Right renal cortex interstitium (tissue), 3 donors: ENCODE measurements around the gene UBE2H. TPM values are rescaled to one million over a fixed set of nuclear protein-coding genes. Genes with fewer than 3 reads are reported as not detected.
"Not testable (repeated sequence)": the region's sequence is repeated elsewhere in the genome, so short reads cannot be mapped to it uniquely, and the experiment has no call there.

Experiments
- DNase-seq, 3 donors: peaks; one replicate each; pipeline ENCODE4 v3.0.0-alpha.2; 2013; ENCODE audit warnings: low read depth in 3 of 3, low spot score in 2 of 3
- polyA plus RNA-seq, 3 donors: library from polyadenylated mRNA; unstranded; fragments of 120-200 nt; gene quantifications; one replicate each; pipeline ENCODE4 v1.2.1, GENCODE V29; 2013; ENCODE audit not compliant: insufficient read length in 3 of 3

The UBE2H gene
- 100 to 1,000 TPM; 121 to 128 (median 125) TPM for polyA plus RNA-seq

- peak; percentile 84 to 90 (median 89) for DNase-seq
These were observed at the start of gene UBE2H for GRCh38 chr7:129952653-129953560. Gene UBE2H (minus strand): TSS chr7:129952960. CDS start chr7:129952555, 405 bp downstream.

DNA sequence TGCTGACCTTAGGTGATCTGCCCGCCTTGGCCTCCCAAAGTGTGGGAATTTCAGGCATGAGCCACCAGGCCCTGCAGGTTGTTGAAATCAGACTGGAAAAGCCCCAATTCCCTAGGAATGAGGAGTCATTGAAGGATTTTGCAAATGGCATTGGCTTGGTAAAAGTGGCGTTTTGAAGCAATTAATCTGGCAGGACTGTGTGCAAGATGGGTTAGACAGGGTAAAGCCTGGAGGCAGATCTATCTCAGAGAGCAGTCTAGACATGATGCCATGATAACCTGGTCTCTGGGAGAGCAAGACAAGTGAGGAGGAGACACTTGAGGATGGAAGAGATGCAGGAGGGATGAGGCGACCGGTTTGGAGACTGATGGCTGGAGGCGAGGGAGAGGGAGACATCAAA lies 45.7 kb upstream of the UBE2H start:
- no peak for DNase-seq

DNA sequence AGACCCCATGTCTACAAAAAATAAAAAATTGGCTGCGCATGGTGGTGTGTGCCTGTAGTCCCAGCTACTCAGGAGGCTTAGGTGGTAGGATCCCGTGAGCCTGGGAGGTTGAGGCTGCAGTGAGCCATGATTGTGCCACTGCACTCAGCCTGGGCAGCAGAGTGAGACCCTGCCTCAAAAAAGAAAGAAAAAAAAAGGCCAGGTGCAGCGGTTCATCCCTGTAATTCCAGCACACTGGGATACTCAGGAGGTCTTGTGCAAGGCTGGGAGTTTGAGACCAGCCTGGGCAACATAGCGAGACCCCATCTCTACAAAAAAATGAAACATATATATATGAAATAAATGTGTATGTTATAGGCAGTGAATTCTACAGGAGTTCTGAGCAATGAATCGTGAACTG lies 44.5 kb upstream of the UBE2H start:
- DNase-seq = no peak

DNA sequence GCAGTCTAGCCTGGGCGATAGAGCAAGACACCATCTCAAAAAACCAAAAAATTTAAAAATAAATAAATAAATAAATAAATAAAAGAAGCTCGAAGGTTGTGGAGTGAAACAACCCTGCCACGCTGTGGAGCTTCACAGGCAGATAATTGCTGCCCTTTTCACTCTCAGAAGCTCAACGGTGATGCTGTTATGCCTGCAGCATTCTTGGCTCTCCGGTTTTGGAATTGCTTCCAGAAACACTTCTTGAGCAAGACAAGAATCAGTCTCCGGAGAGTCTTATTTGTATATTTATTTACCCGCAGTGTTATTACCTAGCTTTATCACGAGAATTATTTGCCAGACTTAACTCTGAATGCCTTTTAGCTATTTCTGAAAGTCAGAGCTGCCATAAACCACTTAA lies 40.5 kb upstream of the UBE2H start:
- no peak for DNase-seq

DNA sequence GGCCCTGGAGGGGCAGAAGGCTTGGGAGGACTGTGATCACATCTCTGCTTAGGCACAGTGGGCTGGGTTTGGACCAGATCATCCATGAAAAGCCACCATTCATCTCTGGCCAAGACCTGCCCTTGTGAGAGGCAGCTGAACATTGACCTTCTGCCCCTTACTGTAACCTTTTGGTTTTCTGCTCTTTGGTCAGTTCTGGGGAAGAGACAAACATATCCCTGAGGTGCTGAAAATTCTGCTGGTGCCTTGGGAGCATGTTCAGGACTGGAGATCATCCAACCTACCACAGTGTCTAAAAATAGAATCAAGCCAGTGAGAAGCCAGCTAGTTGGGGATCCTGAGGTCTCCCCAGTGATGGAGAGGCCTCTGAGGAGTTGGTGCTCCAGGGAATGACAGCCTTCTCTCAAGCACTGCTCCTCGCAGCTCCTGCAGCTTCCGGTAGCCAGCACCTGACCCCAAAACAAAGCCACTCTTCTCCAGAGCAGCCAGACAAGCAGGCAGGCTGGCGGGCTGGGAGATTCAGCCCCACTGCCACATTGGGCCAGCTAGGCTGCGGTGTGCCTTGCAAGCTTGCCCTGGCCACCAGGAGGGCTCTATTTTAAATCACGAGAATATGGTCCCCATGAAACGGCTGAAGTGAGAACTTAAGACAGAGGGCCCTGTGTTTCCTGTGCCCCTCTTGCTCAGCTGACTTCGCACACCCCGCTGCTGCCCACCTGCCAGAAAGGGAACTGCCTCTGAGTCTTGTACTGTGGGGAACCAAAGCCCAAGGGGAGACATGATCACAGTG lies 37.8 kb upstream of the UBE2H start:
- DNase-seq = no peak

DNA sequence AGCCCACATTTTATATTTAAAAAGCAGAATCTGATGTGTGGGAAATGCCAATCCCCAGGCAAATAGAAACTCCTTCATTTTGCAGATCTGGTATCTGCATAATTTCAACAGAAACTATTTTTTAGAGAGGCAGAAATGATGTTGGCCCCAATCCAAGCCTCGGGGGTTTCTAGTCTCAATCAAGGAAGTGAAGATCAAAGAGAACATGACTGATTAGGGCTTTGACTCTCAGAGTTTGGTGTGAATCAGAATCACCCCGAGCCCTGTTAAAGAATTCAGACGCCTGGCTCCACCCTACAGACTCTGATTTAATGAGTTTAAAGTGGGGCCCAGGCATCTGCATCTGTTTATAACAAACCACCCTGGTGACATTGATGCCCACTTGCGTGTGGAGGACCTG lies 36.7 kb upstream of the UBE2H start:
- no peak for DNase-seq

- no peak for DNase-seq
These were observed 33.8 kb upstream of the UBE2H start for GRCh38 chr7:129986600-129986999.

DNA sequence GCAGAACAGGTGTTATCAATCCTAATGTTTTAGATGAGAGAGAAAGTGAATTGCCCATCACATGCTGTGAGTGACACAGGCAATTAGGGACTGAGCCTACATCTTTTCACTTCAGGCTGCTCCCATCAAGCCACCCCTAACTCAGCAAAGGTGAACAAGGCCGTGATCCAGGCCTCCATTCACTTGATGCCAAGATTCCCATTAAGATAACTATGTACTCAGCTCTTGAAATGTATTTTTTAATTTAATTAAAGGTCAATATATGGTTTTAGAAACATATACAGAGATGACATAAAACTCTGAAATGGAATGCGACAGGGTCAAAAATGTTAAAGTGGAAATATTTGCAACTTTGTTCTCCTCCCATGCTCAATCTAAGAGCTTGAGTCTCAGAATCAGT lies 27.9 kb upstream of the UBE2H start:
- no peak for DNase-seq

DNA sequence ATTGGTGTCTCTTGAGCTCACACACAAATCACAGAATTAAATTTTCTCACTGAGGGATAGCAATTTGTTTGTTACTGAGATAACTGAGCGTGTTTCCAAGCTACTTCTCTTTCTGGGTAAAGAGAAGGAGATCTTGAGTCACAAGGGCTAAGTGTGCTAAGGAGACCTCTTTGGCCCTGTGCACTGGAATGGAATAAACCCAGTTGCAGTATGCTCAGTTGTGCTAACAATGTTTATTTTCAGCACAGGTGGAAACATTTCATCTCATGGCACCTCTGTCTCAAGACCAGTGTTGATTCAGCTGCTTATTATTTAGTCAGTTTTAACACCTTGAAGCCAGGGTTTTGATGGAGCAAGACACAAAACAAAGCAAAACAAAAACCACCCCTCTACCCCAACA lies 22.5 kb upstream of the UBE2H start:
- DNase-seq = no peak

DNA sequence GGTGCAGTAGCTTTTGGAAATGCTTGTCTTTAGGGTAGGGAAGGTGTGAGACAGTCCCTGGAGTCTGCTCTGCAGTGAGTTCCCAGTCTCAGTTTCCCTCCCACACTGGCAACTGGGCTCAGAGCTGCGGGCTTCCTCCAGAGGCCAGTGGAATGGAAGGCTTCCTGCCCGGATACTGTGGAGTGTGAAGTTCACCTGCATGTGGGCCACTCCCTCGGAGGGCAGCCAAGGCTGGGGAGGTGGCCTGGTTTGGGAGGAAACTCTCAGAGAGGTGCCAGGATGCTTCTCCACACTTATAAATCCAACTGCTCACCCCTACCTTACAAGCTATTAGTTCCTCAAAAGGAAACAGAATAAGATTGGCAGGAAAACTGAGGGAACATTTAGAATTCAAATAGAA lies 18.1 kb upstream of the UBE2H start:
- DNase-seq = no peak

GRCh38 chr7:129969881-129970446 lies 17.2 kb upstream of the UBE2H start:
- no peak for DNase-seq

GRCh38 chr7:129968592-129969383 lies 16.0 kb upstream of the UBE2H start:
- no peak for DNase-seq

GRCh38 chr7:129960204-129960475 lies 7.4 kb upstream of the UBE2H start:
- not testable (repeated sequence) for DNase-seq

GRCh38 chr7:129959471-129960203 lies 6.9 kb upstream of the UBE2H start:
- no peak for DNase-seq

DNA sequence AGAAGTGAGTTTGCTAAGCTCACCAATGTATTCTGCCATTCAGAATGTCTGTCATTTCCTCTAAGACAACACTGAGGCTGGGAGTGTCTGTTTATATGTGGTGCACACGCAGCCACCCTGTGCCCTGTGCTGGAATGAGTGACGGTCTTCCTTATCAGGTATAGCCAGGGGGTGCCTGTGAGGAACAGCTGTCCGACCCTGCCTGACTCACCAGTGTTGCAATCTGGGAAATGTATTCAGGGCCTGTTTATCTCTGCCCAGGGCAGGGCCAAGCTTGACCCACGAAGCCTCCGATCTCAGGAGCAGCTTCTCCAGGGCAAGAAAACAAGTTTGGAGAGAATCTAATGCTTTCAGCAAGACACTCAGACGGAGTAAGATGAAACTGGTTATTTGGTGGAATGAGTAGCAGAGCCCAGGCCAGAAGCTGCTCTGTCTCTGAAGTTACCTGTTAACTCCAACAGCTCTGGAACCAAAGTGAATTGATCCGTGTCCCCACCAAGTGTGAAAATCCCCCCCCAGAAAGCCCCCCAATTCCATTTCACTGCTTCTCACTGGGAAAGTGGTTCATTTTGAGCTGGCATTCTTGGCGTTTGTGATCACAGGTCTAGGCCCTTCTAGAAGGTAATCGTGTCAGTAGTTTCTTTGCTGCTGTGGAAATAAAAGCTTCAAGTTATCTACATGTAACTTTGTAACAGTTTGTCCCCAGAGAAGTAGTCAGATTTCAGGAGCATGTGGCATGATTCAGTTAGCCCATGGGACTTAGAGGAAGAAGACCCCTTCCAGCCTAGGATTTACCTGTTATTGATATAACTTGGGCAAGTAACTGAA lies 6.1 kb upstream of the UBE2H start:
- no peak for DNase-seq

- no peak for DNase-seq
These were observed 3.3 kb upstream of the UBE2H start for GRCh38 chr7:129955993-129956543.

- DNase-seq = no peak
These were observed 591 bp downstream of the UBE2H start for GRCh38 chr7:129952086-129952652.

- peak in 2 of 3 donors; percentile 40 to 43 for DNase-seq
These were observed 1.3 kb downstream of the UBE2H start for GRCh38 chr7:129951226-129952085.
